Islet of Langerhans (tissue), 1 donor: ENCODE results near the gene DOK7.

Source experiments
- FAIRE-seq: peaks from one replicate; lab custom pipeline; 2011; peaks lifted over from hg19 to GRCh38; lab: Jason Lieb, UNC

Gene DOK7

GRCh38 chr4:3489451-3489962, 26.4 kb downstream of the DOK7 start:
- FAIRE-seq, result no peak

GRCh38 chr4:3491681-3492405, 28.7 kb downstream of the DOK7 start:
- no peak for FAIRE-seq

- FAIRE-seq, result no peak
Measured at GRCh38 chr4:3492741-3493719, 29.9 kb downstream of the DOK7 start.

- no peak for FAIRE-seq
Measured at GRCh38 chr4:3493720-3494461, 30.8 kb downstream of the DOK7 start.

- FAIRE-seq, result no peak
Measured at GRCh38 chr4:3494462-3494871, 31.4 kb downstream of the DOK7 start.

- no peak for FAIRE-seq
Measured at GRCh38 chr4:3495204-3495975, 32.3 kb downstream of the DOK7 start.

- FAIRE-seq, result no peak
Measured at GRCh38 chr4:3496021-3496420, 32.9 kb downstream of the DOK7 start.

GRCh38 chr4:3497095-3497494, 34.0 kb downstream of the DOK7 start:
- FAIRE-seq, result no peak

GRCh38 chr4:3497523-3498389, 34.6 kb downstream of the DOK7 start:
- no peak for FAIRE-seq

GRCh38 chr4:3498407-3498806, 35.3 kb downstream of the DOK7 start:
- no peak for FAIRE-seq

GRCh38 chr4:3498901-3499510, 35.9 kb downstream of the DOK7 start:
- no peak for FAIRE-seq

GRCh38 chr4:3499710-3500109, 36.6 kb downstream of the DOK7 start:
- FAIRE-seq, result no peak

- FAIRE-seq, result no peak
Measured at GRCh38 chr4:3500111-3500510, 37.0 kb downstream of the DOK7 start.

GRCh38 chr4:3500634-3501101, 37.6 kb downstream of the DOK7 start:
- FAIRE-seq, result no peak

- FAIRE-seq, result no peak
Measured at GRCh38 chr4:3501126-3501824, 38.2 kb downstream of the DOK7 start.

GRCh38 chr4:3501825-3502425, 38.8 kb downstream of the DOK7 start:
- no peak for FAIRE-seq

GRCh38 chr4:3502941-3503936, 40.1 kb downstream of the DOK7 start:
- no peak for FAIRE-seq

GRCh38 chr4:3505231-3505630, 42.1 kb downstream of the DOK7 start:
- FAIRE-seq, result no peak
